OCI-LY7 (cell line): Measurements from ENCODE around the gene IL12RB2.

Experiments
- CTCF ChIP-seq: fragments of 200-600 bp; sonication (generic); conservative IDR thresholded peaks from 2 replicates; pipeline ENCODE4 v1.5.1; 2014; ENCODE audit warnings: mild to moderate bottlenecking, antibody characterized with exemption, low read length, moderate library complexity, mixed read lengths
- EZH2phosphoT487 ChIP-seq: fragments of 200-600 bp; sonication (generic); IDR thresholded peaks from 2 replicates; pipeline ENCODE4 v1.6.1; 2018; ENCODE audit warnings: low read depth, borderline replicate concordance, mild to moderate bottlenecking, mixed run types, antibody characterized with exemption, low read length, moderate library complexity, mixed read lengths

GRCh38 chr1:67414574-67414973, 106.9 kb downstream of the IL12RB2 start:
- no peak for TF ChIP-seq CTCF
- no peak for TF ChIP-seq EZH2phosphoT487
